Uterus (tissue), 2 donors: ENCODE data around the gene CPED1.

ENCODE experiments used
- POLR2A ChIP-seq, 2 donors: fragments of 450-650 bp; IDR thresholded peaks; one replicate each; pipeline ENCODE4 v1.6.1; 2016; ENCODE audit warnings: antibody characterized with exemption in 2 of 2, mild to moderate bottlenecking in 1 of 2, moderate library complexity in 1 of 2
- TF ChIP-seq, protein P1 (sequence below), 4 experiments: fragments of 200-600 bp in 2 of 4; fragments of 450-650 bp in 2 of 4; sonication (generic) in 2 of 4; IDR thresholded peaks; one replicate each; pipeline ENCODE4 v1.5.1; 2016 to 2019; ENCODE audit warnings: antibody characterized with exemption in 4 of 4, mild to moderate bottlenecking in 2 of 4, moderate library complexity in 1 of 4

DNA sequence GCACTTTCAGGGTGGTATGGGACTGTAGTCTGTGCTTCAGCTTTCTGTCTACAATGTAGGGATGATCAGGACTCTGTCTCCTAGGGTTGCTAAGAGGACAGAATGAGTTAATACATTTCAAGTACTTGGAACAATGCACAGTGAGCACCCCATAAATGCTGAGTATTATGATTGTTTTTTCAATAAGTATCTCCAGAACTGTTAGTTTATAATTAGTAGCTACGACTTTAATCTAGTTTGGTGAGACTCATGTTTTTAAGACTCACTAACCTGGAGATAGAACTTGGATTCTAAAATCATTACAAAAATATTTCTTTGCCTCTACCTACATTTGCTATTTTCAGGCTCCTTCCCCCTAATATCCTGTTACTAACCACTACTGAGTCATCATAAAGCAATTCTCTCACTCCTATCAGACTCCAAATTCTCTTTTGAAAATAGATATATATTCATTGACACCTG is 95.3 kb downstream of the CPED1 start:
- TF ChIP-seq POLR2A (IDR thresholded peaks at IDR 0.05) = no peak
- TF ChIP-seq, protein P1, sequence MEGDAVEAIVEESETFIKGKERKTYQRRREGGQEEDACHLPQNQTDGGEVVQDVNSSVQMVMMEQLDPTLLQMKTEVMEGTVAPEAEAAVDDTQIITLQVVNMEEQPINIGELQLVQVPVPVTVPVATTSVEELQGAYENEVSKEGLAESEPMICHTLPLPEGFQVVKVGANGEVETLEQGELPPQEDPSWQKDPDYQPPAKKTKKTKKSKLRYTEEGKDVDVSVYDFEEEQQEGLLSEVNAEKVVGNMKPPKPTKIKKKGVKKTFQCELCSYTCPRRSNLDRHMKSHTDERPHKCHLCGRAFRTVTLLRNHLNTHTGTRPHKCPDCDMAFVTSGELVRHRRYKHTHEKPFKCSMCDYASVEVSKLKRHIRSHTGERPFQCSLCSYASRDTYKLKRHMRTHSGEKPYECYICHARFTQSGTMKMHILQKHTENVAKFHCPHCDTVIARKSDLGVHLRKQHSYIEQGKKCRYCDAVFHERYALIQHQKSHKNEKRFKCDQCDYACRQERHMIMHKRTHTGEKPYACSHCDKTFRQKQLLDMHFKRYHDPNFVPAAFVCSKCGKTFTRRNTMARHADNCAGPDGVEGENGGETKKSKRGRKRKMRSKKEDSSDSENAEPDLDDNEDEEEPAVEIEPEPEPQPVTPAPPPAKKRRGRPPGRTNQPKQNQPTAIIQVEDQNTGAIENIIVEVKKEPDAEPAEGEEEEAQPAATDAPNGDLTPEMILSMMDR (IDR thresholded peaks at IDR 0.05) = no peak
